IPS-NIHi11 (cell line): Measurements from ENCODE around the gene HIP1R.

ENCODE experiments used
- DNase-seq: peaks from one replicate; pipeline ENCODE4 v3.0.0; 2012; ENCODE audit warnings: mixed read lengths, low spot score

Gene HIP1R

DNA sequence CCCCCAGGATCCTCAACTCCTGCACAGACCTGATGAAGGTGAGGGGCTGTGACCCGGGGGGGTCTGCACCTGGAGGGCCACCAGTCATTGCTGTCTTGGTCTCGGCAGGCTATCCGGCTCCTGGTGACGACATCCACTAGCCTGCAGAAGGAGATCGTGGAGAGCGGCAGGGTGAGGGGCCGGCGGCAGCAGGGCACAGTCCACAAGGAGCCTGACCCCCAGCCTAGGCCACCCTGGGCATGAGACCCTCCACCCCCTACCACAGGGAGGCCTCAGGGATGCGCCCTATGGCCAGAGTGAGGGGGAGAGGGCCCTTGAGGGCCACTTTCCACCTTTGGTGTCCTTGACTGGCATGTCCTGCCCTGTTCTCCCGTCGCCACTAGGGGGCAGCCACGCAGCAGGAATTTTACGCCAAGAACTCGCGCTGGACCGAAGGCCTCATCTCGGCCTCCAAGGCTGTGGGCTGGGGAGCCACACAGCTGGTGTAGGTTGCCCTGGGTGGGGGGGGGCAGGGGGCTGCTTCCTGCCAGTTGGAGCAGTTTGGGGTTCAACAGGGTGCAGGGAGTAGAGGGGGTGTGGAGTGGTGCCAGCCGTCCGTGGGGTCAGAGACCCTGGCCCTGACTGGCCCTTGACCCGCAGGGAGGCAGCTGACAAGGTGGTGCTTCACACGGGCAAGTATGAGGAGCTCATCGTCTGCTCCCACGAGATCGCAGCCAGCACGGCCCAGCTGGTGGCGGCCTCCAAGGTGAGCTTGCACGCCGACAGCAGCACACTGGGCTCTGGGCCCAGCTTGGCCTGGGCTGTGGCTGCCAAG is 25.0 kb downstream of the HIP1R start:
- DNase-seq = peak; percentile 91

DNA sequence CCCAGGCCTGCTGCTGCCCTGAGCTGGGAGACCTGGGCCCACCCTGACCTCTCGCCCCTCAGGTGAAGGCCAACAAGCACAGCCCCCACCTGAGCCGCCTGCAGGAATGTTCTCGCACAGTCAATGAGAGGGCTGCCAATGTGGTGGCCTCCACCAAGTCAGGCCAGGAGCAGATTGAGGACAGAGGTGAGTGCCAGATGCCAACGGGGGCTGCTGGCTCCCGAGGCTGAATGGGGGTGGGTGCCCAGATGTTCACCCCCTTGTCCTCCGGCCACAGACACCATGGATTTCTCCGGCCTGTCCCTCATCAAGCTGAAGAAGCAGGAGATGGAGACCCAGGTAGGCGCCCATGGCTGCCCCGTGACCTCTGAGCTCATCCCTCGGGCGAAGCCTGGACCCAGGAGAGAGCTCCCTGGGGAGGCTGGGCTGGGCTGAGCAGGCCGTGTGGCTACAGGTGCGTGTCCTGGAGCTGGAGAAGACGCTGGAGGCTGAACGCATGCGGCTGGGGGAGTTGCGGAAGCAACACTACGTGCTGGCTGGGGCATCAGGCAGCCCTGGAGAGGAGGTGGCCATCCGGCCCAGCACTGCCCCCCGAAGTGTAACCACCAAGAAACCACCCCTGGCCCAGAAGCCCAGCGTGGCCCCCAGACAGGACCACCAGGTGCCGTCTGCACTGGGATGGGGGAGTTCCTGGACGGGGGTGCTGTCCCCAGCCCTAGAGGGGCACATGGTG is 25.8 kb downstream of the HIP1R start:
- no peak for DNase-seq

- DNase-seq = no peak
Measured at GRCh38 chr12:122861587-122861970, 26.3 kb downstream of the HIP1R start.

DNA sequence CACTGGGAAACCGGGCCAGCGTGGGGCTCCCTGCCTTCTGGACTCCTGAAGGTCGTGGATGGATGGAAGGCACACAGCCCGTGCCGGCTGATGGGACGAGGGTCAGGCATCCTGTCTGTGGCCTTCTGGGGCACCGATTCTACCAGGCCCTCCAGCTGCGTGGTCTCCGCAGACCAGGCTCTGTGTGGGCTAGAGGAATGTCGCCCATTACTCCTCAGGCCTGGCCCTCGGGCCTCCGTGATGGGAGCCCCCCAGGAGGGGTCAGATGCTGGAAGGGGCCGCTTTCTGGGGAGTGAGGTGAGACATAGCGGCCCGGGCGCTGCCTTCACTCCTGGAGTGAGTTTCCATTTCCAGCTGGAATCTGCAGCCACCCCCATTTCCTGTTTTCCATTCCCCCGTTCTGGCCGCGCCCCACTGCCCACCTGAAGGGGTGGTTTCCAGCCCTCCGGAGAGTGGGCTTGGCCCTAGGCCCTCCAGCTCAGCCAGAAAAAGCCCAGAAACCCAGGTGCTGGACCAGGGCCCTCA is 26.9 kb downstream of the HIP1R start:
- DNase-seq = no peak

DNA sequence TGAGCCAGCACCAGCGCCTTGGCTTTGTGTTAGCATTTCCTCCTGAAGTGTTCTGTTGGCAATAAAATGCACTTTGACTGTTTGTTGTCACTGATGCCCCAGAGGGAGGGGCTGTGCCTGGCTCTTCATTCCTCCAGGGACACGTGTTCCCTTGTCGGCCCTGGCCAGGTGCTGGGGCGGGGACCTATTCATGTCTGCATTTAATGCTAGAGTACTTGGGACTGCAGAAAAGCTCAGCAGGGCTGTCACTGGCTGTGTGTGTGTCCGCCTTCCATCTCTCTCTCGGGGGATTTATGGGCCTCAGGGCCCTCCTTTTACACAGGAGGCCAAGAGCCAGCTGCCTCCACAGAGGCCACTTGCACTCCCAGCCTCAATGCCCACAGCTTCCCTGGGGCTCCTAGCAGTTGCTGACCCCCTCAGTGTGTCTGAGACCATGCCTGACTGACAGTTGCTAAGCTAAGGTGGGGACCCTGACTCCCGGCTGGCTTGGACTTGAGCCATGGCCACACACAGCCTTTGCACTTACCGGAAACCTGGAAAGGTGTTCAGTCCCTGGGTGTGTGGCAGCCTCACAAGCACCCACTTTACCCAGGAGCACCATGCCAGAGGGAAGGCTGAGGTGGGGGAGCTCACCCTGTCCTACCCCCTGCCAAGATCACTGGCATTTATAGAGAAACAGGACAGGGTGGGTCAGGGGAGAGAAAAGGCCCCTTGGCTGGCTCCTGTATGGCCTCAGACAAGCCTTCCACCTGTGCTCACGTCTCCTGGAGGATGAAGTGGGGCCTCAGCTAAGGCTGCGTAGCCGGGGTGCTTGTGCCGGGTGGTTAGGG is 27.8 kb downstream of the HIP1R start:
- DNase-seq = no peak

DNA sequence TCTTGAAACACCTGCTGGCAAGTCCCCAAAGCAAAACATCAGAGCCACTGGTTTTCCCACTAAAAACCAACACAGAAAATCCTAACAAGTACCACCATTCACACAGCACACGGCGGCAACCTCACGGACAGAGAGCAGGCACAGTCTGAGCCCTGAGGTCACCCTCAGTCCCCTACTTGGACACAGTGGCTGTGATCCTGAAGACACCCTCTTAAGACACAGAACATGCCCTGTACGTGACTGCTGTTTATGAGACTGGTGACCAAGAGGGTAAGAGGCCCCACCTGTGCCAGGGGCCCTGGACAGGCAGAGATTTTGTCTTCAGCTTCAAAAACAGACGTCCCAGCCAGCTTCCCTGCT is 29.6 kb downstream of the HIP1R start:
- no peak for DNase-seq

GRCh38 chr12:122865268-122866231 is 30.3 kb downstream of the HIP1R start:
- DNase-seq = peak; percentile 2

DNA sequence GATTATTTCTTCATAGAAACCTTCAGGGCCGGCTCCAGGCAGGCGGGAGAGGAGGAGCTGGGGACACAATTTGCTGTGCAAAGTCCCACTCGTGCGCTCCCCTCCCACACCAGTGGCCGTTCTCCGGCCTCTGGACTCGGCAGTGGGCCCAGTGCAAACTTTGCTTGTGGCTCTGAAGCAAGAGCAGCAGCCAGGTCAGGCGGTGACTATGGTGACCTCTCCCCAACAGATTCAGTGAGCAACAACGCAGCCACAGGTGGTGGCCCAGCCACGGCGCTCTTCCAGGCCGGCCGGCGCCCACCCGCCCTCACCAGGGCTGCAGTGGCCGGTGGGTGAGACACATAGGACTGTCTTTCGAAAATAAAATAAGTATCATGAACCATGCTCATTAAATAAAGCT is 31.1 kb downstream of the HIP1R start:
- DNase-seq = no peak

- DNase-seq = no peak
Measured at GRCh38 chr12:122866950-122867607, 31.8 kb downstream of the HIP1R start.

- peak; percentile 75 for DNase-seq
Measured at GRCh38 chr12:122867691-122868461, 32.6 kb downstream of the HIP1R start.

DNA sequence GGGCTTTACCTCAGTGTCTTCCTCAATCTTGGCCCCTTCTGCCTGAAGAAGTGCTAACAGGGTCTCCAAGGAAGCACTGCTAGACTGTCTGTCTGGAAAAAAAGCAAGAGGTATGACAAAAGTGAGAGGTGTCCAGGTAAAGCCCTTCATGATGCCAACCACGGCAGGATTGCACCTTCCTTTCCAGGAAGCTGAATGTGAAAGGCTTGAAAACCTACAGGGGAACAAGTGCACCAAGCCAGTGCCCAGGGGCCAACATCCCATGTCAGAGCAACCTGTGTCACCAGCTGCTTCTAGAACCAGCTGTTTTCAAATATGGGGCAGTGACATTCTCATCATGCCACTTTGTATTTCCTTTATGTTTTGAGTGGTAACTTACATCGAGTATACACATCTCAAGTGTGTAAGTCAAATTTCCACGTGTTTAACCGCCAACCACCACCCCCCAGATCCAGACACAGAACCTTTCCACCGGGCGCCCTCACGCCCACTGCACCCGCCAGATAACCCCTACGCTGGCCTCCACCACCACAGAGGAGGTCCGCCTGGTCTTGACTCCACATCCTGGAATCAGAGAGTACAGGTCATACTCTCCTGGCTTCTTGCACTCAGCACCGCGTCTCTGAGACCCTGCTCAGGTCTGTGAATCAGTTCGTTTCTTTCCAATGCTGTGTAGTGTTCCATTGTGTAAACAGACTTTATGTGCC is 33.4 kb downstream of the HIP1R start:
- peak; percentile 1 for DNase-seq

DNA sequence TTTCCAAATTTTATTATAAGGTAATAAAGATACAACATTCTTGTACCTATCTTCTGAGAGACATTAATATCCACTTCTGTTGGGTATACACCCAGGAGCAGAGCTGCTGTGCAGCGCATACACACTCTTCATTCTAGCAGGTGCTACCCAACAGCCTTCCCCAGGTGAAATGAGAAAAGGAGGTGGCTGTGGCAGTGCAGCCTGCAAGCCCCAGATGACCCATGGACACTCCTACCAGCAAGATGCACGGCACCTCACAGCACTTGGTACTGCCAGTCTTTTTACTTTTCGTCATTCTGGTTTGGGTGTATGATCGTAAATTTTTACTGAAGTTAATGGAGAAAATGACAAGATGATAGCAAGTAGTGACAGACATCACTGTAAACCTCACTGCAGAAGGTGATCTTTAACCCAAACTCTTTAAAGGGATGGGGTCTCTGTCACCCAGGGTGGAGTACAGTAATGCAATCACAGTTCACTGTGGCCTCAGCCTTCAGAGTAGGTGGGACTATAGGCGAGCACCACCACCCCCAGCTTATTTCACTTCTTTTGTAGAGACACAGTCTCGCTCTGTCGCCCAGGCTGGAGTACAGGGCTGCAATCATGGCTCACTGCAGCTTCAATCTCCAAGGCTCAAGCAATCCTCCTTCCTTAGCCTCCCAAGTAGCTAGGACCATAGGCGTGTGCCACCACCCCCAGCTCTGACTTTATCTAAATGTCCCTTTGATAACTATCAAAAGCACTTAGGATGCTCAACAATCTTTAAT is 34.1 kb downstream of the HIP1R start:
- DNase-seq = no peak

- DNase-seq = no peak
Measured at GRCh38 chr12:122870163-122870842, 35.0 kb downstream of the HIP1R start.

DNA sequence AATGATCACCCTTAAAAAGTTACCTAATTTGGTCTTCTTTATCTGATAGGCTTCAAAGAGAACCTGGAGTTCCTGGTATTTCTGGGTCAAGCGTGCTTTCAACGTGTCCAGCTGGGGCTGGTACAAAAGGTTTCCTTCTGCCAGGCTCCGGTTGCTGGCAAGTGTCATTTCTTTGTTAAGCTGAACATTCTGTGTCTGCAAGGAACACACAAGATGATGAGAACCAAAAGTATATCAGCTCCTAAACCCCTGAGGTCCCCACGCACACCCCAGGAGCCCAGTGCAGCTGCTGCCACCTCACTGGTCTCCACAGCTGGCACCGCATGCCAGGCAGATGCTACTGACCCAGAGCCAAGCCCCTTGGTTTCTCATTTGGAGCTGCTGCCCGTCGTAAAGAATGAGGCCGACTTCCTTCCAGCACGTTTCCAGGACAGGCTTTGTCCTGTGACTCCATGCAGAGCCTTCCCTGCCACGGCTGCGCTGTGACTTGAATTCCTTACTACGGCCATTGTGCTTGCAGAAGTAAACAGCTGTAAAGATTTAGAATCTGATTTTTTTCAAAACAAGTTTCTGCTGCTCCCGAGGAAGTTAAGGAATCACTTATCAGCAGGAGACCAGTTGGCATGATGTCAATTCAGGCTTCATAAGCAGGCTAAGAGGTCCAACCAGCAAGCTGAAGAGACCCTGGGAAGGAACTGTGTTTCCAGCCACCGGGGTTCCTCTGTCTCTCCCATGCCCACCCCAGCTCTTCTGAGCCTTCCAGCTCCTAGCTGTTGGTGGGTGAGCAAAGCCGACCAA is 35.8 kb downstream of the HIP1R start:
- no peak for DNase-seq

DNA sequence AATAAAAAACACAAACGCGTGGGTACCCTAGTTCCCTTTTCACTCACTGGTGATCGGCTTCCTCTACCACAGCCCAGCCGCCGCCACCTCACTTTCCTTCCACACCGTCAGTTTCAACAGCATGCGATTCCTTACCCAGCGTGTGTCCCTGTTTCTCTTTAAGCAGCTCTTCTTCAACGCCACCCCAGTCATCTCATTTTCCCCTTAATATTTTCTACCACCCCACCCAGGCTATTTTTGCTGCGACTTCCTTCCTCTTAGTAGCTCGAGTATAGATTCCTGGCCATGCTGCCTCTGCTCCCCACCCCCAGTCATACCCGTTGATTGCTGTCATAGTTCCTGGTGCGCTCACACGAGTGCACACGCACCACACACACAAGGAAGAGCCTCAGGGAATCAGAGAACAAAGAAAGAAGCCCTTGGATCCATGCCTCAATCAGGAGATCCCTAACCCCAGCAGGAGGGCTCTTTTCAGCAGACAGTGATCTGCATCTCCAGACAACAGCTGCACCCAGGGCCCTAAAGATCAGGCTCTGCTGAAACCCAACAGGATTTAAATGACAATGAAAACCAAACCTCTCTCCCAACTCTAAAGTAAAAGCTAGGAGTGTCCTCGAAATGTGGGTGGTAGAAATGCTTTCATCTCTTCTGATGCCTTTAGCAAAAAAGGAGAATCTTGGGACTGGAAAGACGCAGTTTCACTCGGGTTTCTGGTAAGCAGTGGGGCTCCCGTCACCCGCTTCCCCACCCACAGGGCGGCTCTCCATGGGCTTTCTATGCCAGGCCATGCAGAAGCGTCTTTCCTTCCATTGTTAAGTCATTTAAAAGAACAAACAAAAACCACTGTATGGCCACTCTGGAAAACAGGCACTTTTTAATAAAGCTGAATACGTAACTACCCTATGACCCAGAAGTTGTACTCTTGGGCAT is 36.9 kb downstream of the HIP1R start:
- peak; percentile 86 for DNase-seq

- DNase-seq = no peak
Measured at GRCh38 chr12:122872815-122873361, 37.6 kb downstream of the HIP1R start.
